GM21737 (cell line): ENCODE results near the gene NSG2.

Experiments
- ATAC-seq: cut with Tn5 transposase; IDR thresholded peaks from one replicate; pipeline ENCODE4 v1.9.1; 2021; ENCODE audit warnings: mild to moderate bottlenecking, moderate library complexity; ENCODE audit not compliant: unreplicated experiment

NSG2 gene

DNA sequence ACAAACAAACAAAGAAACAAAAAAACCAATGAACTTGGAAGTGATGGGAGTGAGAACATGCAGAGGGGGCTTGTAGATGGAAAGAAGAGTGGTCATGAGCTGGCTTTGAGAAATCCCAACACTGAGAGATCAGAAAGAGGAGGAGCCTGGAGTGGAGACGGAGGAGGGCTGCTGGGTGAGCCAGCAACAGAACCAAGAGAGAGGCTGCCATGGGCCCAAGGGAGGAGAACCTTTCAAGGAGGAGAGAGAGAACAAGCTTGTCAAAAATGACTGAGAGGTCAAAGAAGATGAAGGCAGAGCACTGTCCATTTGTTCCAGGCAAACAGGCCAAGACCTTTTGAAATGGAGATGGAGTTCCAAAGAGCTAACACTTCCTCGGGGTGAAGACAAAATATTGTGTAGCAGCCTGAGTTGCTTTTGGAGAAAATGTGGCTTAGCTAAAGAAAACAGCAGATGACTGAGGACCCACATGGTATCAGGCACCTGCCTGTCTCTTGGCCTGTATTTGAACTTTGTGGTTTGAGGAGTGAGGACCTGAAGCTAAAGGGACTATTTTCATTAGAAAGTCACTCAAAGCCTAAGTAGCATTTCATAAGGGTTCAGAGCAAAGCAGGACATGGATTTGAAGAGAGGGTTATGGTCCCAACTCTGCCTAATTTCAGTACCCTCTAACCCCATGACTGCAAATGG lies 13.1 kb downstream of the NSG2 start:
- ATAC-seq = no peak

- ATAC-seq = no peak
Observed at GRCh38 chr5:174059247-174059646, 13.7 kb downstream of the NSG2 start.

- ATAC-seq = no peak
Observed at GRCh38 chr5:174063082-174063756, 17.7 kb downstream of the NSG2 start.

DNA sequence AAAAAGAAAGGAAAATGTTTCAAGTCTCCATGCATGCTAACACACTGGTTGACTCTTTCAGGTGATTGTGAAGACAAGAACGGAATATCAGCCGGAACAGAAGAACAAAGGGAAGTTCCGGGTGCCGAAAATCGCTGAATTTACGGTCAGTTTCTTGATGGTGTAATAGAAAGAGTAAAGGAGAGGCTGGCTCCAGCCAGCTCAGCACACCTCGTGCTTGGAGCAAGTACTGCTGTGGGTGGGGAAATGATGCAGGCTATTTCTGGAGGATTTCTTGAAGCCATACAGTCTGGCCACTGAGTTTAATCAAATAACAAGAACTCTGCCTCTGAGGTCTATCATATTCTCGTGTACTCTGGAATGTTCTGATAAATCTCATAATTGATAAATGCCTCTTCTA lies 18.7 kb downstream of the NSG2 start:
- no peak for ATAC-seq

GRCh38 chr5:174065528-174066197 lies 20.2 kb downstream of the NSG2 start:
- ATAC-seq = no peak

GRCh38 chr5:174067499-174067898 lies 22.0 kb downstream of the NSG2 start:
- no peak for ATAC-seq

GRCh38 chr5:174071484-174071883 lies 26.0 kb downstream of the NSG2 start:
- ATAC-seq = no peak

DNA sequence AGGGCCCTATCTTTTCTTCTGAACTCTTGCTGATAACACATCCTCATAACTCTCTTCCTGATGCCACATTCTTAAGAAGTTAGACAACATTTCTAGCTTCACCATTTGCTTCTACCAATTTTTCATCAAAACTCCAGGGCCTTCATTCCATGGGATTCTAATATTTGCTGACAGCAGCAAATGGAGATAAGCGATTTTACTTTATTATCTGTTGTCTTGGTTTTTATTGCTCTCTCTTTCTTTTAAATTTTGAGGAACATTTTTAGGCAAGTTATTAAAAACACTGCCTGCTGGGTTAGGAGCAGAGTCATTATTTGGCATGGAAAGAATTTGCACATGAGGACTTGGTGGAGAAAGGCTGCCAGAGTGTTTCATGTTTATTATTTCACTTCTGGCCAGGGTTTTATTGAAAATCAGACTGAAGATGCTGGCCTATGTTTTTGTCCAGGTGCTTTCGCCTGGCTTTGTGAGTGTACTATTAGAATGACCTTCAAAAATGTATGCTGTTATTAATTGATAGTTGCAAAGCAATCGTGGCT lies 27.7 kb downstream of the NSG2 start:
- no peak for ATAC-seq

DNA sequence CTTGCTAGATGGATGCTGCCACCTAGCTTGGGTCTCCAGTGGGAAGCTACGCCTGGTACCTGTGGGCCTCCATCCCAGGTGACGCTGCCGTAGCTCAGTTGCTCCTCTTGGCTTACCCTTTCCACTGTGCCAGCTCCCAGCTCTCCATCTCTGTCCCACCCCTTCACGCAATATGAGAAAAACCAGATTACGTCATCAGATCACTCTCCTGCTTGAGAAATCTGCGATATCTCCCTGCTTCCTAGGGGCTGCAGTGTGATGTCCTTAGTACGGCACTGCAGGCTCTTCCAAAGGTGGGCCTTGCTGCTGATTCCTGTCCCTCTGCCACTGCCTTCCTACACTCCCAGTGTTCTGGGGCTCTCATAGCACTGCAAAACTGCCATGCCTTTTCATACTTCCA lies 28.9 kb downstream of the NSG2 start:
- no peak for ATAC-seq

GRCh38 chr5:174078416-174078815 lies 32.9 kb downstream of the NSG2 start:
- no peak for ATAC-seq

DNA sequence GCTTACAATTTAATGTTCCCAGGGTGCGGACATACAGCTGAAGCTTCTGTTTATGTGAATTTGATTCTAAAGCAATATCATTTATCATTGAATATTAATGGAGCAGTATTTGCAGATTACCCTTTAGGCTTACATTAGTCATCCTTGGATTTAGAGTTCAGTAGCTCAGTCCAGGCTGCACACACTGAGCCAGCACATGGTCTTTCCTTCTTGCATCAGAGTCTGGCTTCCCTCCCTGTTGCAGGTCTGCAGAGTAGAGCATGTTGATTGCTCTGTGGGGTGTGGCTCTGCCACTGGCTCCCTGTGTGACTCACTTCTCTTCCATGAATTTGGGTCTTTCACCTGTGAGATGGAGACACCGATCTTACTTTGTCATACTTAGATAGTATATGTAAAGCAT lies 36.8 kb downstream of the NSG2 start:
- ATAC-seq = no peak

GRCh38 chr5:174083056-174083827 lies 37.7 kb downstream of the NSG2 start:
- no peak for ATAC-seq

- ATAC-seq = no peak
Observed at GRCh38 chr5:174084691-174085154, 39.2 kb downstream of the NSG2 start.

GRCh38 chr5:174086751-174087150 lies 41.2 kb downstream of the NSG2 start:
- no peak for ATAC-seq

GRCh38 chr5:174087783-174088182 lies 42.3 kb downstream of the NSG2 start:
- ATAC-seq = no peak

- no peak for ATAC-seq
Observed at GRCh38 chr5:174090129-174090528, 44.6 kb downstream of the NSG2 start.

GRCh38 chr5:174093123-174093522 lies 47.6 kb downstream of the NSG2 start:
- ATAC-seq = no peak

- peak; percentile 55 for ATAC-seq
Observed at GRCh38 chr5:174094857-174095606, 49.5 kb downstream of the NSG2 start.

GRCh38 chr5:174096619-174097018 lies 51.1 kb downstream of the NSG2 start:
- ATAC-seq = no peak

DNA sequence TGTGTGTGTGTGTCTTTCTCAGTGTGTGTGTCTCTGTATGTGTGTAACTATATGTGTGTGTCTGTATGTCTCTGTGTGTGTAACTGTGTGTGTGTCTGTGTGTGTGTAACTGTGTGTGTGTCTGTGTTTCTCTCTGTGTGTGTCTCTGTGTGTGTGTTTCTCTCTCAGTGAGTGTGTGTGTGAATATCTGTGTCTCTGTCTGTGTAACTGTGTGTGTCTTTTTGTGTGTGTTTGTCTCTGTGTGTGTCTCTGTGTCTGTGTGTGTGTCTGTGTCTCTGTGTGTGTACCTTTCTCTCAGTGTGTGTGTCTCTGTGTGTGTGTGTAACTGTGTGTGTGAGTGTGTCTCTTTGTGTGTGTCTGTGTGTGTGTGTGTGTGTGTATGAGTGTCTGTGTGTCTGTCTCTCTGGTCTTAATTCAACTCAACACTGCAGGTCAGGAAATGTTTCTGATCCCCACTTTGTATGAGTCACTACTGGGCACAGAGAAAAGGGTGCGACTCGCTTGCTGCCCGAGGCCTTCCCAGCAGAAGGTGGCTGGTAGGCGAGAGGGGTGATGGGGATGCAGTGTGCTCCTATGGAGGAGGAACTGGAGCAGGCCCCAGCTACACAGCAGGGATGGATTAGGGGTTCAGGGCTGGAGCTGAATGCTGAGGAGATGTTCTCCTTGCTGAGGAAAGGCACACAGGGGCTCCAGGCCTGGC lies 52.1 kb downstream of the NSG2 start:
- ATAC-seq = no peak
